Ovary (tissue), 9 donors: ENCODE measurements around the gene PCDH1. TPM values are rescaled to one million over a fixed set of nuclear protein-coding genes. Genes with fewer than 3 reads are reported as not detected.

Experiments used
- polyA plus RNA-seq, 2 donors: library from polyadenylated mRNA; stranded (reverse); fragments of 200-250 nt in 1 of 2; fragments of 350-450 nt in 1 of 2; fragmentation: Illumina TruSeq in 1 of 2; extraction: RNeasy Lipid Tissue Mini Kit (QIAGEN cat#74804) in 1 of 2; gene quantifications; one replicate each; pipeline ENCODE4 v1.2.3, GENCODE V29; 2013 to 2014
- total RNA-seq, 7 donors: library from RNA; depleted of rRNA in 2 of 7; stranded (reverse); fragments of >200 nt in 2 of 7; fragmentation: NEBNext Ultra II Directional in 3 of 7; extraction: Animal tissue kit (Norgen Biotek cat#: 25700) in 3 of 7; gene quantifications; one replicate each; pipeline versions ENCODE4 v1.1.0 to v1.2.4, GENCODE V29; 2016 to 2023
- donor health status: DM: no; HTN: no; CAD: no; lungs with moderate emphysema.
- donor health status: DM: no; HTN: no; CAD: no.
- donor health status: Bipolar disorder and iron deficiency.
- donor health status: DM: yes; HTN: yes; CAD: no.
- donor health status: DM: no; HTN: no; CAD: no.
- donor health status: DM: yes; HTN: yes; CAD: no.

The PCDH1 gene
- total and polyA plus RNA-seq, 9 donors = 3.2 to 13.8 (median 7.0) TPM

Other genes with a start within 250 kb of the PCDH1 start
- gene HDAC3, start 241.6 kb downstream of the PCDH1 start, total RNA-seq = 10 to 100 TPM; 34.2 to 55.6 (median 49.4) TPM
- 10 to 100 TPM; 43.3 to 73.8 TPM for gene HDAC3, start 241.6 kb downstream of the PCDH1 start, polyA plus RNA-seq
- 1 to 10 TPM in 5 of 7 donors, under 1 TPM in 2; 0.58 to 3.0 (median 1.5) TPM for gene RELL2, start 241.4 kb downstream of the PCDH1 start, total RNA-seq
- gene RELL2, start 241.4 kb downstream of the PCDH1 start, polyA plus RNA-seq = 1 to 10 TPM in 1 of 2 donors, not detected in 1; 1.9 TPM
- 10 to 100 TPM; 21.1 to 35.2 (median 25.0) TPM for gene FCHSD1, start 227.0 kb downstream of the PCDH1 start, total RNA-seq
- 10 to 100 TPM; 10.4 to 21.8 TPM for gene FCHSD1, start 227.0 kb downstream of the PCDH1 start, polyA plus RNA-seq
- 10 to 100 TPM in 1 of 7 donors, 1 to 10 TPM in 6; 3.5 to 11.2 (median 9.3) TPM for gene ARAP3, start 196.2 kb downstream of the PCDH1 start, total RNA-seq
- 1 to 10 TPM; 6.1 to 6.8 TPM for gene ARAP3, start 196.2 kb downstream of the PCDH1 start, polyA plus RNA-seq
- 10 to 100 TPM; 42.1 to 69.8 (median 52.9) TPM for gene DELE1, start 45.5 kb upstream of the PCDH1 start, total RNA-seq
- gene DELE1, start 45.5 kb upstream of the PCDH1 start, polyA plus RNA-seq = 10 to 100 TPM; 39.0 to 43.4 TPM
- 1 to 10 TPM in 5 of 7 donors, under 1 TPM in 2; 0.61 to 3.6 (median 2.1) TPM for gene PCDH12, start 79.8 kb upstream of the PCDH1 start, total RNA-seq
- 10 to 100 TPM in 1 of 2 donors, 1 to 10 TPM in 1; 1.6 to 11.1 TPM for gene PCDH12, start 79.8 kb upstream of the PCDH1 start, polyA plus RNA-seq
- 10 to 100 TPM; 26.0 to 55.4 (median 42.6) TPM for gene RNF14, start 90.7 kb upstream of the PCDH1 start, total RNA-seq
- 10 to 100 TPM; 28.7 to 74.9 TPM for gene RNF14, start 90.7 kb upstream of the PCDH1 start, polyA plus RNA-seq
- gene GNPDA1, start 134.6 kb upstream of the PCDH1 start, total RNA-seq = 10 to 100 TPM; 20.3 to 40.9 (median 35.1) TPM
- 100 to 1,000 TPM in 1 of 2 donors, 10 to 100 TPM in 1; 23.2 to 108 TPM for gene GNPDA1, start 134.6 kb upstream of the PCDH1 start, polyA plus RNA-seq
- gene NDFIP1, start 230.4 kb upstream of the PCDH1 start, total RNA-seq = 10 to 100 TPM; 61.0 to 96.0 (median 70.0) TPM
- gene NDFIP1, start 230.4 kb upstream of the PCDH1 start, polyA plus RNA-seq = 100 to 1,000 TPM in 1 of 2 donors, 10 to 100 TPM in 1; 54.8 to 192 TPM